T-cell (primary cell): Measurements from ENCODE around the gene MARF1. TPM values are rescaled to one million over a fixed set of nuclear protein-coding genes. Genes with fewer than 3 reads are reported as not detected.

Experiments used
- ATAC-seq, 4 experiments: fragments of 200-7000 bp in 3 of 4; fragments of 150-1000 bp in 1 of 4; cut with Tn5 transposase; replicated peaks in 1 of 4; 1 replicate in 3 of 4; 2 replicates in 1 of 4; pipeline ENCODE4 v1.10.0; 2021; ENCODE audit warnings: moderate library complexity in 3 of 4, mild to moderate bottlenecking in 2 of 4, moderate number of reproducible peaks in 1 of 4
- CTCF ChIA-PET, 2 donors: fragments of 300-600 bp; sonication (Branson Sonifier 250); formaldehyde crosslinking; loops; one replicate each; lab custom pipeline; 2022; ENCODE audit warnings: antibody characterized with exemption in 2 of 2; lab: Charles Lee
- POLR2A ChIA-PET, 2 donors: fragments of 300-600 bp; sonication (Branson Sonifier 250); formaldehyde crosslinking; loops; one replicate each; lab custom pipeline; 2022; ENCODE audit warnings: antibody characterized with exemption in 2 of 2; lab: Charles Lee
- DNase-seq, 35 experiments: peaks; one replicate each; pipeline versions ENCODE4 v3.0.0 to v3.0.0-alpha.2; 2013 to 2023
- H3K27ac ChIP-seq: one replicate; pipeline ENCODE4 v1.5.1; 2013; ENCODE audit warnings: low read length
- H3K27me3 ChIP-seq, 2 experiments: replicated peaks in 1 of 2; 1 replicate in 1 of 2; 2 replicates in 1 of 2; pipeline versions ENCODE4 v1.6.1 to v1.7.0; 2013; ENCODE audit warnings: low read length in 1 of 2, mixed read lengths in 1 of 2; ENCODE audit not compliant: control insufficient read depth in 2 of 2, insufficient read depth in 2 of 2; ENCODE audit errors: extremely low read depth in 1 of 2
- H3K36me3 ChIP-seq, 2 donors: 1 replicate in 1 of 2; 2 replicates in 1 of 2; pipeline versions ENCODE4 v1.6.1 to v1.7.0; 2013; ENCODE audit warnings: low read length in 1 of 2; ENCODE audit not compliant: control insufficient read depth in 2 of 2, insufficient read depth in 1 of 2; ENCODE audit errors: extremely low read depth in 1 of 2
- H3K4me1 ChIP-seq, 2 experiments: 1 replicate in 1 of 2; 2 replicates in 1 of 2; pipeline versions ENCODE4 v1.6.1 to v1.7.0; 2013; ENCODE audit warnings: low read length in 2 of 2, mixed read lengths in 1 of 2; ENCODE audit not compliant: insufficient read depth in 2 of 2, control insufficient read depth in 1 of 2; ENCODE audit errors: extremely low read depth in 1 of 2
- H3K4me3 ChIP-seq, 2 donors: 1 replicate in 1 of 2; 2 replicates in 1 of 2; pipeline versions ENCODE4 v1.5.1 to v1.7.0; 2013; ENCODE audit warnings: mild to moderate bottlenecking in 2 of 2, low read length in 1 of 2, moderate library complexity in 1 of 2; ENCODE audit not compliant: control insufficient read depth in 1 of 2; ENCODE audit errors: extremely low read depth in 1 of 2
- H3K9me3 ChIP-seq: 2 replicates; pipeline ENCODE4 v1.7.0; 2013
- H3K27ac Mint-ChIP-seq, 2 donors: one replicate each; pipeline ENCODE4 v1.8.0; 2020 to 2021; ENCODE audit warnings: mild to moderate bottlenecking in 2 of 2, mixed read lengths in 2 of 2
- H3K27me3 Mint-ChIP-seq, 2 donors: one replicate each; pipeline ENCODE4 v1.8.0; 2021 to 2022; ENCODE audit warnings: mixed read lengths in 2 of 2
- H3K36me3 Mint-ChIP-seq: one replicate; pipeline ENCODE4 v1.8.0; 2021; ENCODE audit warnings: mixed read lengths
- H3K4me1 Mint-ChIP-seq, 3 donors: one replicate each; pipeline ENCODE4 v1.8.0; 2020 to 2022; ENCODE audit warnings: mixed read lengths in 3 of 3, mild to moderate bottlenecking in 1 of 3
- H3K4me3 Mint-ChIP-seq, 3 donors: one replicate each; pipeline ENCODE4 v1.8.0; 2020 to 2022; ENCODE audit warnings: mild to moderate bottlenecking in 3 of 3, mixed read lengths in 3 of 3, moderate library complexity in 3 of 3
- H3K9me3 Mint-ChIP-seq, 3 donors: one replicate each; pipeline ENCODE4 v1.8.0; 2020 to 2022; ENCODE audit warnings: mixed read lengths in 3 of 3
- WGBS: methylation state at CpG from one replicate; pipeline ENCODE4 v1.1.5; 2013; ENCODE audit warnings: missing lambda C conversion rate; ENCODE audit not compliant: insufficient coverage; 5-methylcytosine and 5-hydroxymethylcytosine counted together
- total RNA-seq, 35 experiments: library from RNA in 6 of 35; stranded (reverse) in 6 of 35; fragments of 120-200 nt in 1 of 35; gene quantifications; one replicate each; pipeline versions ENCODE4 v1.2.1 to v1.2.4 and lab custom pipeline; 2013 to 2026

Gene MARF1
- total RNA-seq, 5 donors from 2014 or later (not counting 1 experiment from before 2014, with no cell fraction given) = 151 to 180 (median 177) TPM

- Histone ChIP-seq H3K4me3 (no peak overlapping the region), H3K36me3 (no peaks in the 10 kb centered on the region), H3K27ac (no peak overlapping the region), H3K4me1 (peaks cover 0 to 4% of the 10 kb centered on the region in 2 experiments), H3K27me3 (peaks cover 0 to 3% of the 10 kb centered on the region in 2 experiments), H3K9me3 (no peaks in the 10 kb centered on the region)
- Mint-ChIP-seq H3K9me3 (no peaks in the 10 kb centered on the region), H3K27me3 (no peaks in the 10 kb centered on the region), H3K4me3 (no peak overlapping the region), H3K27ac (no peak overlapping the region), H3K4me1 (no peaks in the 10 kb centered on the region), H3K36me3 (no peaks in the 10 kb centered on the region)
- POLR2A ChIA-PET = no interaction called here
- CTCF ChIA-PET = no interaction called here
- WGBS = no CpG with 5 or more reads among the region's 2 CpGs
- DNase-seq (no peak), ATAC-seq (no peak)
Observed at GRCh38 chr16:15545544-15545943, 97.4 kb downstream of the MARF1 start.

GRCh38 chr16:15544405-15544804 lies 98.5 kb downstream of the MARF1 start:
- H3K4me1 Mint-ChIP-seq = no peaks in the 10 kb centered on the region
- no peak overlapping the region for H3K4me3 ChIP-seq
- peaks cover 0 to 3% of the 10 kb centered on the region in 2 experiments for H3K27me3 ChIP-seq
- H3K27ac ChIP-seq = no peak overlapping the region
- ATAC-seq (no peak), DNase-seq (no peak)
- no peaks in the 10 kb centered on the region for H3K36me3 Mint-ChIP-seq
- H3K4me1 ChIP-seq = peaks cover 0 to 4% of the 10 kb centered on the region in 2 experiments
- CTCF ChIA-PET = interaction anchor here in 1 of 2 donors (0.6 kb wide), 1 partner anchor 54 kb away, joined by 10 read pairs; no protein-coding TSS in a partner anchor
- no peak overlapping the region for H3K4me3 Mint-ChIP-seq
- H3K27ac Mint-ChIP-seq = no peak overlapping the region
- no peaks in the 10 kb centered on the region for H3K9me3 Mint-ChIP-seq
- no peaks in the 10 kb centered on the region for H3K27me3 Mint-ChIP-seq
- H3K36me3 ChIP-seq = no peaks in the 10 kb centered on the region
- 93% methylated on average over 2 of the region's 5 CpGs for WGBS
- POLR2A ChIA-PET = no interaction called here
- no peaks in the 10 kb centered on the region for H3K9me3 ChIP-seq

Other genes starting within 250 kb of the MARF1 start
- gene MPV17L, start 247.4 kb downstream of the MARF1 start, total RNA-seq = under 1 TPM in 3 of 5 donors, not detected in 2; 0.09 to 0.19 (median 0.13) TPM
- 1 to 10 TPM; 2.1 to 9.6 (median 5.6) TPM for gene BMERB1, start 208.6 kb downstream of the MARF1 start, total RNA-seq
- gene NDE1, start 7.1 kb upstream of the MARF1 start, total RNA-seq = 100 to 1,000 TPM in 4 of 5 donors, 10 to 100 TPM in 1; 90.8 to 110 (median 103) TPM
- under 1 TPM in 3 of 5 donors, not detected in 2; 0.56 to 0.93 (median 0.66) TPM for gene MYH11, start 213.9 kb upstream of the MARF1 start, total RNA-seq
- 10 to 100 TPM; 17.2 to 25.9 (median 25.2) TPM for gene CEP20, start 245.4 kb upstream of the MARF1 start, total RNA-seq